Testis (tissue), 3 donors: ENCODE measurements around the gene BICD2. TPM values are rescaled to one million over a fixed set of nuclear protein-coding genes. Genes with fewer than 3 reads are reported as not detected.
"Not testable (repeated sequence)": the region's sequence is repeated elsewhere in the genome, so short reads cannot be mapped to it uniquely, and the experiment has no call there.

Experiments
- DNase-seq: peaks from one replicate; pipeline ENCODE4 v3.0.0-alpha.2; 2019
- H3K27ac ChIP-seq, 2 donors: fragments of 200-600 bp; sonication (generic); one replicate each; pipeline ENCODE4 v1.5.1; 2019
- H3K27me3 ChIP-seq: fragments of 200-600 bp; sonication (generic); one replicate; pipeline ENCODE4 v1.5.1; 2019
- H3K36me3 ChIP-seq: fragments of 200-600 bp; sonication (generic); one replicate; pipeline ENCODE4 v1.5.1; 2017; ENCODE audit warnings: low read depth; ENCODE audit errors: missing control alignments
- H3K4me1 ChIP-seq: fragments of 200-600 bp; sonication (generic); one replicate; pipeline ENCODE4 v1.5.1; 2019
- H3K4me3 ChIP-seq, 2 donors: fragments of 200-600 bp; sonication (generic); one replicate each; pipeline ENCODE4 v1.5.1; 2017 to 2019
- H3K9me3 ChIP-seq: fragments of 200-600 bp; sonication (generic); one replicate; pipeline ENCODE4 v1.5.1; 2017
- POLR2A ChIP-seq: fragments of 450-650 bp; IDR thresholded peaks from one replicate; pipeline ENCODE4 v1.6.1; 2017; ENCODE audit warnings: antibody characterized with exemption, mild to moderate bottlenecking, moderate library complexity
- WGBS, 2 donors: methylation state at CpG; one replicate each; pipeline ENCODE4 v1.1.5; 2018; 5-methylcytosine and 5-hydroxymethylcytosine counted together
- intact Hi-C: fragments of 100-400 bp; cut with DNase I; formaldehyde crosslinking; loops from one replicate; pipeline ENCODE4 v1.15.1; 2023; ENCODE audit warnings: low total_unique reads
- polyA plus RNA-seq: library from polyadenylated mRNA; stranded (reverse); fragments of 350-450 nt; fragmentation: Illumina TruSeq; extraction: RNeasy Lipid Tissue Mini Kit (QIAGEN cat#74804); gene quantifications from one replicate; pipeline ENCODE4 v1.2.3, GENCODE V29; 2014; ENCODE audit warnings: low read depth, low replicate concordance; ENCODE audit not compliant: insufficient read depth
- total RNA-seq, 2 donors: library from RNA; depleted of rRNA; stranded (reverse); fragments of >200 nt; gene quantifications; one replicate each; pipeline ENCODE4 v1.2.3, GENCODE V29; 2016
- TF ChIP-seq, protein P1 (sequence below), 3 experiments: fragments of 450-650 bp in 2 of 3; fragments of 200-600 bp in 1 of 3; sonication (generic) in 1 of 3; IDR thresholded peaks; one replicate each; pipeline ENCODE4 v1.5.1; 2016 to 2019; ENCODE audit warnings: antibody characterized with exemption in 3 of 3, mild to moderate bottlenecking in 2 of 3, moderate library complexity in 1 of 3

Gene BICD2
- total and polyA plus RNA-seq, 3 donors from 2014 or later: 24.0 to 55.7 (median 48.0) TPM

- Histone ChIP-seq H3K4me1 (peaks cover 28% of the 10 kb centered on the region), H3K27me3 (no peaks in the 10 kb centered on the region), H3K27ac (no peak overlapping the region), H3K36me3 (no peaks in the 10 kb centered on the region), H3K4me3 (no peak overlapping the region), H3K9me3 (no peaks in the 10 kb centered on the region)
- TF ChIP-seq, protein P1, sequence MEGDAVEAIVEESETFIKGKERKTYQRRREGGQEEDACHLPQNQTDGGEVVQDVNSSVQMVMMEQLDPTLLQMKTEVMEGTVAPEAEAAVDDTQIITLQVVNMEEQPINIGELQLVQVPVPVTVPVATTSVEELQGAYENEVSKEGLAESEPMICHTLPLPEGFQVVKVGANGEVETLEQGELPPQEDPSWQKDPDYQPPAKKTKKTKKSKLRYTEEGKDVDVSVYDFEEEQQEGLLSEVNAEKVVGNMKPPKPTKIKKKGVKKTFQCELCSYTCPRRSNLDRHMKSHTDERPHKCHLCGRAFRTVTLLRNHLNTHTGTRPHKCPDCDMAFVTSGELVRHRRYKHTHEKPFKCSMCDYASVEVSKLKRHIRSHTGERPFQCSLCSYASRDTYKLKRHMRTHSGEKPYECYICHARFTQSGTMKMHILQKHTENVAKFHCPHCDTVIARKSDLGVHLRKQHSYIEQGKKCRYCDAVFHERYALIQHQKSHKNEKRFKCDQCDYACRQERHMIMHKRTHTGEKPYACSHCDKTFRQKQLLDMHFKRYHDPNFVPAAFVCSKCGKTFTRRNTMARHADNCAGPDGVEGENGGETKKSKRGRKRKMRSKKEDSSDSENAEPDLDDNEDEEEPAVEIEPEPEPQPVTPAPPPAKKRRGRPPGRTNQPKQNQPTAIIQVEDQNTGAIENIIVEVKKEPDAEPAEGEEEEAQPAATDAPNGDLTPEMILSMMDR (IDR thresholded peaks at IDR 0.05): no peak
- TF ChIP-seq POLR2A: no peak
- no peak for DNase-seq
- intact Hi-C loops: no loop called here
- 7 to 8% methylated on average over 18 to 44 of the region's 44 CpGs for WGBS, 2 donors
Observed at GRCh38 chr9:92807031-92807756, 42.6 kb upstream of the BICD2 start.

GRCh38 chr9:92804727-92805126, 40.1 kb upstream of the BICD2 start:
- H3K27me3 ChIP-seq: no peaks in the 10 kb centered on the region
- TF ChIP-seq POLR2A: no peak
- TF ChIP-seq, protein P1 (IDR thresholded peaks at IDR 0.05): no peak
- no peaks in the 10 kb centered on the region for H3K36me3 ChIP-seq
- peaks cover 27% of the 10 kb centered on the region for H3K4me1 ChIP-seq
- no peak overlapping the region for H3K27ac ChIP-seq
- 79 to 84% methylated on average over 6 of the region's 6 CpGs for WGBS, 2 donors
- no peak overlapping the region for H3K4me3 ChIP-seq
- intact Hi-C loops: no loop called here
- no peak for DNase-seq
- no peaks in the 10 kb centered on the region for H3K9me3 ChIP-seq

GRCh38 chr9:92798358-92798757, 33.7 kb upstream of the BICD2 start:
- no peak for DNase-seq
- Histone ChIP-seq H3K4me3 (no peak overlapping the region), H3K27ac (no peak overlapping the region), H3K9me3 (no peaks in the 10 kb centered on the region), H3K36me3 (no peaks in the 10 kb centered on the region), H3K4me1 (no peaks in the 10 kb centered on the region), H3K27me3 (no peaks in the 10 kb centered on the region)
- intact Hi-C loops: no loop called here
- 89 to 92% methylated on average over 11 of the region's 11 CpGs for WGBS, 2 donors
- no peak for TF ChIP-seq POLR2A
- TF ChIP-seq, protein P1 (IDR thresholded peaks at IDR 0.05): no peak

DNA sequence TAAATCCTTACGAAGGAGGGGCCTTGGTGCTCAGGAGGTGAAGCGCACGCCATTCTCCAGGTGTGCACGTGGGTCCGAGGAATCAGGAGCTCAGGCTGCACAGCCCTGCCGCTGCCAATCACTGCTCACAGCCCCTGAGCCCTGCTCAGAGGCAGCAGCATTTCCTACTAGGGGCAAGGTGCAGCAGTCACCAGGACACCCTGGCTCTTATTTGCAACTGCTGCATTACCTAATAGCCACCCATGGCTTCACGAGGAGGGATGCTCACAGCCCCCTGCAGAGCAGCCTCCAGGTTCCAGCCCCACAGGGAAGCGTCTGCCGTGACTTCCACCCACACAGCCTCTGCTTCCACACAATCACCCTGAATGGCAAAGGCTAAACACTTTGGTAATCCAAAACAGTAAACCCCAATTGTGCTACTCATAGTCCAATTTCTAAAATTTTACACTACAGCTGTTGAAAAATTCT, 31.7 kb upstream of the BICD2 start:
- DNase-seq, H3K4me3 ChIP-seq, H3K27ac ChIP-seq, H3K9me3 ChIP-seq, intact Hi-C loops, H3K4me1 ChIP-seq, H3K27me3 ChIP-seq, H3K36me3 ChIP-seq: not testable (repeated sequence)
- WGBS, 2 donors: 51 to 69% methylated on average over 6 to 9 of the region's 9 CpGs

DNA sequence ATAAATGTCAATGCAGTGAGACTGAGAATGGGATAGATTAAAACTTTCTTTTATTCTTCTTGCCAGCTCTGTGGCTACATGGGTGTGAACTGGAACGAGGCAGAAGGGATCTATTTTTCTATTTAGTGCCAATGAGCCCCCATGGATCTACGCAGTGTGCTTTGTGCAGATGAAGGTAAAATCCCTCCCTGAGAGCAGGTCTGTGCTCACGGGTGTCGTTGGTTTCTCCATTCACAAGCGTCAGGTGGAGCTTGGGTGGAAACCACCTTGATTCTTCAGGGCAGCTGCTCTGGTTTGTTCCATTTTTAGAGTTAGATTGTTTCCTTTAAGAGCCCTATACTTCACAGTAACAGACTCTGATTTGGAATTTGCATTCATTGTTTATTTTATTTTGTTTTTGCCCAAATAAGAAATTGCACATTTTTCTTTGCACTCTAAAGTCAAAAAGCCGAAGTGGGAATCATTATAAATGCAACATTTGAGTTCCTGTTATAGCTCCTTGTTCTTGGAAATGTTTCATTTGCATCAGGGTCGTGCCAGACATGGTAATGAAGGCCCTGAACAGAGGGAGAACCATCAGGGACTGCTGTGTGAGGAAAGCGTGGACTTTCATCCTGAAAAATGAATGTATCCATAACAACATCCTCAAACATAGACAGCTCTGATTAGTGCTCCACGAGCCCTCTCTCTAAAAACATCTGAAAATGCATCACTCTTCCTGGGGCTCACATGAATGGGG, 31.1 kb upstream of the BICD2 start:
- DNase-seq: no peak
- WGBS, 2 donors: 64 to 73% methylated on average over 9 of the region's 9 CpGs
- H3K27ac ChIP-seq: no peak overlapping the region
- intact Hi-C loops: no loop called here
- H3K9me3 ChIP-seq: no peaks in the 10 kb centered on the region
- no peaks in the 10 kb centered on the region for H3K27me3 ChIP-seq
- H3K4me3 ChIP-seq: no peak overlapping the region
- H3K36me3 ChIP-seq: no peaks in the 10 kb centered on the region
- TF ChIP-seq, protein P1 (IDR thresholded peaks at IDR 0.05): no peak
- TF ChIP-seq POLR2A: no peak
- H3K4me1 ChIP-seq: no peaks in the 10 kb centered on the region
